ENCODE results near the gene PUS10. TPM values are rescaled to one million over a fixed set of nuclear protein-coding genes. Genes with fewer than 3 reads are reported as not detected.

The PUS10 gene
- total RNA-seq, 4 donors from 2014 or later: 3.4 to 9.2 (median 8.1) TPM

- TF ChIP-seq CTCF (IDR thresholded peaks at IDR 0.05; ENCODE audit: low read depth): no peak
Measured at GRCh38 chr2:61018318-61018755, 282 bp upstream of the PUS10 start.

GRCh38 chr2:61017003-61017555, 976 bp downstream of the PUS10 start:
- TF ChIP-seq CTCF (IDR thresholded peaks at IDR 0.05; ENCODE audit: low read depth): no peak

- no peak for TF ChIP-seq CTCF (IDR thresholded peaks at IDR 0.05; ENCODE audit: low read depth)
Measured at GRCh38 chr2:61016392-61017002, 1.6 kb downstream of the PUS10 start.

- TF ChIP-seq CTCF (IDR thresholded peaks at IDR 0.05; ENCODE audit: low read depth): no peak
Measured at GRCh38 chr2:61015976-61016375, 2.1 kb downstream of the PUS10 start.

GRCh38 chr2:61014763-61015162, 3.3 kb downstream of the PUS10 start:
- TF ChIP-seq CTCF (IDR thresholded peaks at IDR 0.05; ENCODE audit: low read depth): no peak

- no peak for TF ChIP-seq CTCF (IDR thresholded peaks at IDR 0.05; ENCODE audit: low read depth)
Measured at GRCh38 chr2:61013382-61013781, 4.7 kb downstream of the PUS10 start.

GRCh38 chr2:61011678-61012077, 6.4 kb downstream of the PUS10 start:
- no peak for TF ChIP-seq CTCF (IDR thresholded peaks at IDR 0.05; ENCODE audit: low read depth)
